CD4-positive, CD25-positive, alpha-beta regulatory T cell (primary cell): ENCODE results near the gene MLPH. TPM values are rescaled to one million over a fixed set of nuclear protein-coding genes. Genes with fewer than 3 reads are reported as not detected.

Source experiments
- ATAC-seq, 2 donors: fragments of 150-1000 bp; cut with Tn5 transposase; one replicate each; pipeline ENCODE4 v1.10.0; 2021; ENCODE audit warnings: low read depth in 2 of 2, moderate number of reproducible peaks in 2 of 2, moderate library complexity in 1 of 2
- DNase-seq, 3 donors: peaks; one replicate each; pipeline versions ENCODE4 v3.0.0 to v3.0.0-alpha.2; 2012 to 2022; ENCODE audit warnings: mixed read lengths in 1 of 3
- H3K27ac ChIP-seq: one replicate; pipeline ENCODE4 v1.7.0; 2013; ENCODE audit warnings: mild to moderate bottlenecking, low read length; ENCODE audit not compliant: insufficient read depth, poor library complexity, severe bottlenecking
- H3K27me3 ChIP-seq: one replicate; pipeline ENCODE4 v1.7.0; 2013; ENCODE audit warnings: low read length; ENCODE audit not compliant: control insufficient read depth, insufficient read depth
- H3K36me3 ChIP-seq: one replicate; pipeline ENCODE4 v1.7.0; 2013; ENCODE audit warnings: mild to moderate bottlenecking, low read length, moderate library complexity; ENCODE audit not compliant: control insufficient read depth, insufficient read depth
- H3K4me1 ChIP-seq: 2 replicates; pipeline ENCODE4 v1.7.0; 2013; ENCODE audit warnings: mild to moderate bottlenecking, low read length; ENCODE audit not compliant: insufficient read depth, control insufficient read depth, poor library complexity, severe bottlenecking
- H3K4me3 ChIP-seq: one replicate; pipeline ENCODE4 v1.7.0; 2013; ENCODE audit warnings: low read depth, mild to moderate bottlenecking, low read length, moderate library complexity
- H3K9me3 ChIP-seq, 2 experiments: 1 replicate in 1 of 2; 2 replicates in 1 of 2; pipeline ENCODE4 v1.7.0; 2013; ENCODE audit warnings: low read length in 2 of 2, mild to moderate bottlenecking in 1 of 2, moderate library complexity in 1 of 2; ENCODE audit not compliant: control insufficient read depth in 2 of 2
- H3K27ac Mint-ChIP-seq, 3 donors: one replicate each; pipeline ENCODE4 v1.8.0; 2020 to 2022; ENCODE audit warnings: mild to moderate bottlenecking in 3 of 3, mixed read lengths in 3 of 3, moderate library complexity in 2 of 3
- H3K27me3 Mint-ChIP-seq: one replicate; pipeline ENCODE4 v1.8.0; 2022; ENCODE audit warnings: mild to moderate bottlenecking, mixed read lengths
- H3K36me3 Mint-ChIP-seq: one replicate; pipeline ENCODE4 v1.8.0; 2020; ENCODE audit warnings: mixed read lengths
- H3K4me1 Mint-ChIP-seq, 4 donors: one replicate each; pipeline ENCODE4 v1.8.0; 2020 to 2022; ENCODE audit warnings: mixed read lengths in 4 of 4, mild to moderate bottlenecking in 1 of 4
- H3K4me3 Mint-ChIP-seq, 4 donors: one replicate each; pipeline ENCODE4 v1.8.0; 2020 to 2022; ENCODE audit warnings: mild to moderate bottlenecking in 4 of 4, mixed read lengths in 4 of 4, moderate library complexity in 3 of 4
- H3K9me3 Mint-ChIP-seq, 7 donors: one replicate each; pipeline ENCODE4 v1.8.0; 2020 to 2022; ENCODE audit warnings: mixed read lengths in 7 of 7, mild to moderate bottlenecking in 3 of 7, moderate library complexity in 2 of 7
- polyA plus RNA-seq, 4 donors: library from polyadenylated mRNA; unstranded; fragments of 300-500 nt; fragmentation: Illumina TruSeq; gene quantifications; one replicate each; pipeline ENCODE4 v1.2.3, GENCODE V29; 2021
- total RNA-seq: library from RNA; stranded (reverse); gene quantifications from one replicate; pipeline ENCODE4 v1.2.3, GENCODE V29; 2022

MLPH gene
- total and polyA plus RNA-seq, 5 donors from 2014 or later: 0.47 TPM; not detected in 4

- no peak for DNase-seq
- H3K27ac Mint-ChIP-seq: no peak overlapping the region
Observed at GRCh38 chr2:237446338-237446665, 40.7 kb upstream of the MLPH start.

DNA sequence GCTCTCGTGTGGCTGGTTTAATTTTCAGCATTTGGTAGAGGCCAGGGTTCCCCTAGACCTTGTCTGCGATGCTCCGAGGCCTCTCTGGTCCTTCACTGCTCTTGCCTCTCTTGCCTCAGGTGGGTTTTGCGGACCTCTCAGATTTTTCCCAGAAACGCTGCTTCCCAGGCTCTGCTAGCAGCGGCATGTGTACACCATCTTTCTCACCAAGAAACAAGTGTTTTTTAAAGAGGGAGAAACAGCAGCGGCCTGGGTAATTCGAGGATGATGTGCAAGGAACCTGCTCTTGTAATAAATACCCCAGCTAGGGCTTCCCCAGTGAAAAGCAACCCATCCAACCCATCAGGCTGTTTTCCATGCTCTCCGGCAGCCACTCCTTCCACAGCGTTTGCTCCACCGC, 39.6 kb upstream of the MLPH start:
- Mint-ChIP-seq H3K4me3 (no peak overlapping the region), H3K9me3 (peaks cover 0 to 3% (median 0%) of the 10 kb centered on the region in 7 donors), H3K27ac (no peak overlapping the region), H3K36me3 (no peaks in the 10 kb centered on the region), H3K27me3 (no peaks in the 10 kb centered on the region), H3K4me1 (peaks cover 0 to 11% (median 3%) of the 10 kb centered on the region in 4 donors)
- Histone ChIP-seq H3K4me1 (no peaks in the 10 kb centered on the region), H3K4me3 (no peak overlapping the region), H3K36me3 (no peaks in the 10 kb centered on the region), H3K27me3 (no peaks in the 10 kb centered on the region), H3K9me3 (no peaks in the 10 kb centered on the region), H3K27ac (no peak overlapping the region)
- ATAC-seq (no peak), DNase-seq (no peak)

More at GRCh38 chr2:237446338-237446665, 40.7 kb upstream of the MLPH start:
- peaks cover 6% of the 10 kb centered on the region for H3K4me1 ChIP-seq
- Mint-ChIP-seq H3K27me3 (no peaks in the 10 kb centered on the region), H3K36me3 (no peaks in the 10 kb centered on the region), H3K9me3 (peaks cover 0 to 3% (median 0%) of the 10 kb centered on the region in 7 donors), H3K4me3 (no peak overlapping the region), H3K4me1 (peaks cover 3 to 21% (median 11%) of the 10 kb centered on the region in 4 donors)
- no peaks in the 10 kb centered on the region for H3K36me3 ChIP-seq
- no peaks in the 10 kb centered on the region for H3K27me3 ChIP-seq
- no peaks in the 10 kb centered on the region for H3K9me3 ChIP-seq
- H3K4me3 ChIP-seq: no peak overlapping the region
- ATAC-seq: no peak
- no peak overlapping the region for H3K27ac ChIP-seq

DNA sequence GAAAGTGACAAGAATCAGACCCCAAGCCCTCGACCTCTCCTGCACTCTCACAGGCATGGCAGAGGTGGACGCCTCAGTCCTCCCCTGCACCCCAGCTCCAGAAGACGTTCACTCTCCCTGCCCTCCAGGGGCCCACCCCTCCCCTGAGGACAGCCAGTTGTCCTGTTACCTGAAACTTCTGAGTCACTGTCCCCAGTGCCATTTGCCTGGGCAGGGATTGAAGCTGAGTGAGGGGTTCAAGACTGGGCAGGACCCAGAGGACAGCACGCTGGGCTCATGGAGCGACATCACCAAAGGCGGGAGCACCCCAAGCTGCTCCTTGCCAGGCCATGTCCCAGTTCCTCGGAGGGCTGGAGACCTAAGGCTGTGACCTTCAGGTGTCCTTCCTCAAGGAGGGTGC, 38.9 kb upstream of the MLPH start:
- no peak for DNase-seq

GRCh38 chr2:237448626-237449025, 38.4 kb upstream of the MLPH start:
- Histone ChIP-seq H3K36me3 (no peaks in the 10 kb centered on the region), H3K4me3 (no peak overlapping the region), H3K4me1 (no peaks in the 10 kb centered on the region), H3K9me3 (no peaks in the 10 kb centered on the region), H3K27ac (no peak overlapping the region), H3K27me3 (no peaks in the 10 kb centered on the region)
- Mint-ChIP-seq H3K4me3 (no peak overlapping the region), H3K27ac (no peak overlapping the region), H3K36me3 (no peaks in the 10 kb centered on the region), H3K9me3 (peaks cover 0 to 3% (median 0%) of the 10 kb centered on the region in 7 donors), H3K27me3 (no peaks in the 10 kb centered on the region), H3K4me1 (peaks cover 0 to 8% (median 3%) of the 10 kb centered on the region in 4 donors)
- no peak for DNase-seq
- no peak for ATAC-seq

More for the DNA sequence above, 38.9 kb upstream of the MLPH start:
- no peaks in the 10 kb centered on the region for H3K4me1 ChIP-seq
- H3K9me3 ChIP-seq: no peaks in the 10 kb centered on the region
- no peak for ATAC-seq
- no peak overlapping the region for H3K4me3 Mint-ChIP-seq
- no peak overlapping the region for H3K27ac ChIP-seq
- no peaks in the 10 kb centered on the region for H3K36me3 ChIP-seq
- no peaks in the 10 kb centered on the region for H3K27me3 Mint-ChIP-seq
- no peak overlapping the region for H3K4me3 ChIP-seq
- no peaks in the 10 kb centered on the region for H3K27me3 ChIP-seq
- H3K36me3 Mint-ChIP-seq: no peaks in the 10 kb centered on the region
- peaks cover 0 to 9% (median 3%) of the 10 kb centered on the region in 4 donors for H3K4me1 Mint-ChIP-seq
- no peak overlapping the region for H3K27ac Mint-ChIP-seq
- H3K9me3 Mint-ChIP-seq: peaks cover 0 to 3% (median 0%) of the 10 kb centered on the region in 7 donors

DNA sequence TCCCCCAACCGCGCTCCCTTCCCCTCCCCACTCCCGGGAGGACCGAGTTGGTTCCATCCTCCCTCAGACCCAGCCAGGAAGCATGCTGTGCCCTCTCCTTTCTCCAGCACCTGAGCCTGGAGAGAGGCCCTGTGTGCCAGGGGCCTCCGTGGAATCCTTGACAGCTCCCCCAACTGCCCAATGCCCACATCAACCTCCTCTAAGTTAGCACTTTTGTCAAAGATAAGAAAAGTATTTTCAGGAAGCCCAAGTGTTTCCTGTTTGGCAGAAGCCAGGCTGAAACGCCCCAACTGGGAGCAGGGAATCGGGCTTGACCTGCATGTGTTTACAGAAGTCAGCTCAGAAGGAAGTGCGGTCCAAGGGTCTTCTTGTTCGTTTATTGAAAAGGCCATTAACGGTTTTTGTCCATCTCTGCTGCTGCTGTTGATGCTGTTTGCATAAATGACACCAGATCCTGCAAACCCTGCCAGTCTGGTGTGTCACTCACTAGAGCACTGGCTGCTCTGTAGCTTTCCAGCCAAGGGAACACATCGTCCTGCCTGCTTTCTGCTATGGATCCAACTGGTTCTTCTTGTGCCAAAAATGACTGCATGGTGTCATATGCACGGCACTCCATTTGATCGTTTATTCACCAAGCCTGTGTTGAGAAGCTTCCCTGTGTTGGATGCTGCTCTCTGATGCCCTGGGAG, 37.7 kb upstream of the MLPH start:
- no peak overlapping the region for H3K4me3 ChIP-seq
- Mint-ChIP-seq H3K9me3 (peaks cover 0 to 5% (median 0%) of the 10 kb centered on the region in 7 donors), H3K4me3 (no peak overlapping the region), H3K27me3 (no peaks in the 10 kb centered on the region), H3K36me3 (no peaks in the 10 kb centered on the region), H3K27ac (peak overlapping the region in 1 of 3 donors; percentile 55), H3K4me1 (peaks cover 0 to 5% (median 2%) of the 10 kb centered on the region in 4 donors)
- ATAC-seq: no peak
- no peaks in the 10 kb centered on the region for H3K36me3 ChIP-seq
- no peak overlapping the region for H3K27ac ChIP-seq
- no peaks in the 10 kb centered on the region for H3K4me1 ChIP-seq
- H3K9me3 ChIP-seq: no peaks in the 10 kb centered on the region
- H3K27me3 ChIP-seq: no peaks in the 10 kb centered on the region
- DNase-seq: no peak

DNA sequence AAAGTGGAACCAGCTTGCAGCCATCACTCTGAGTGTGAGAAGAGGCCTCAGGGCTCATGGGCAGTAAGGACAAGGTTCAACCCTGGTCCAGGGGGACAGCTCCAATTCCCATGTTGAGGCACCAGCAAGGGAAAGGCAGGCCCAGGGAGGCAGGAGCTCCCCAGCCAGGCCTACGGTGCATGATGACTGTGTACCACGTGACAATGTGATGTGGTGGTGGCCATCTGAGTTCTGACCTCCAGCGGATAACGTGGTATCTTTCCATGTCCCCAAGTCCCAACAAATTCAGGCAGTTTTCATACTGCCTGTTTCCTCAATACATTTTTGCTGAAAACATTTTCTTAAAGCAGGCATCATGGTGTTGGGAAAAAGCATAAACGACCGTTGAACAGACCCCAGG, 36.9 kb upstream of the MLPH start:
- H3K4me1 ChIP-seq: no peaks in the 10 kb centered on the region
- H3K27me3 ChIP-seq: no peaks in the 10 kb centered on the region
- Mint-ChIP-seq H3K9me3 (peaks cover 0 to 5% (median 0%) of the 10 kb centered on the region in 7 donors), H3K4me3 (no peak overlapping the region), H3K4me1 (peaks cover 0 to 5% (median 2%) of the 10 kb centered on the region in 4 donors), H3K36me3 (no peaks in the 10 kb centered on the region), H3K27ac (peak overlapping the region in 1 of 3 donors; percentile 55), H3K27me3 (no peaks in the 10 kb centered on the region)
- H3K9me3 ChIP-seq: no peaks in the 10 kb centered on the region
- DNase-seq (no peak), ATAC-seq (no peak)
- H3K4me3 ChIP-seq: no peak overlapping the region
- no peaks in the 10 kb centered on the region for H3K36me3 ChIP-seq
- no peak overlapping the region for H3K27ac ChIP-seq

DNA sequence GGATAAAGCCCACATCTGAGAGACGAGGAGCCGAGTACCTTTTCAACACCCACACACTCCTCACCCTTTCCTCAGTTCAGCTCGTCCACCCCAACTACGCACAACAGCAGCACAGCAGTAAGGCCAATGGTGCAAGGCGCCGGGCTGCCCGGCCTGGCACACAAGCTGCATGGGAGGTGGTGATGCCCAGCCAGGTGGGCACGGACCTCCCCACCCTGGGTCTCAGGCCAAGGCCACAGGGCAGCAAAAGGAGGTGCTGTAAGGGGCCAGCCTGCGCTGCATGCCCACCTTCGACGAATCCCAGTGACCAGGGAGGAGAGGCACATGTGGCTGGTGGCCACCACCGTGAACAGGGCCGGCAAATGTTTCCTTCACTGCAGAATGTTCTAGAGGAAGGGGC, 36.5 kb upstream of the MLPH start:
- Mint-ChIP-seq H3K36me3 (no peaks in the 10 kb centered on the region), H3K27me3 (no peaks in the 10 kb centered on the region), H3K4me1 (peaks cover 0 to 5% (median 1%) of the 10 kb centered on the region in 4 donors), H3K4me3 (no peak overlapping the region), H3K9me3 (peaks cover 0 to 5% (median 0%) of the 10 kb centered on the region in 7 donors), H3K27ac (no peak overlapping the region)
- H3K4me1 ChIP-seq: no peaks in the 10 kb centered on the region
- no peaks in the 10 kb centered on the region for H3K27me3 ChIP-seq
- no peak for ATAC-seq
- H3K36me3 ChIP-seq: no peaks in the 10 kb centered on the region
- H3K4me3 ChIP-seq: no peak overlapping the region
- DNase-seq: no peak
- H3K9me3 ChIP-seq: no peaks in the 10 kb centered on the region
- no peak overlapping the region for H3K27ac ChIP-seq
